Upper lobe of left lung (tissue), 6 donors: ENCODE measurements around the gene HOATZ. TPM values are rescaled to one million over a fixed set of nuclear protein-coding genes. Genes with fewer than 3 reads are reported as not detected.

Source experiments
- ATAC-seq, 2 donors: fragments of 200-7000 bp; cut with Tn5 transposase; one replicate each; pipeline ENCODE4 v1.9.1; 2022; ENCODE audit warnings: mild to moderate bottlenecking in 2 of 2, moderate library complexity in 2 of 2; ENCODE audit not compliant: low FRiP score in 2 of 2
- DNase-seq, 2 donors: peaks; one replicate each; pipeline ENCODE4 v3.0.0-alpha.2; 2019 to 2020
- H3K27ac ChIP-seq, 4 donors: fragments of 200-600 bp; sonication (generic); one replicate each; pipeline ENCODE4 v1.5.1; 2016 to 2019
- H3K27me3 ChIP-seq, 4 donors: fragments of 200-600 bp; sonication (generic); one replicate each; pipeline ENCODE4 v1.5.1; 2017 to 2019
- H3K36me3 ChIP-seq, 4 donors: fragments of 200-600 bp; sonication (generic); one replicate each; pipeline ENCODE4 v1.5.1; 2016 to 2019
- H3K4me1 ChIP-seq, 4 donors: fragments of 200-600 bp; sonication (generic); one replicate each; pipeline ENCODE4 v1.5.1; 2018 to 2019
- H3K4me3 ChIP-seq, 4 donors: fragments of 200-600 bp; sonication (generic); one replicate each; pipeline ENCODE4 v1.5.1; 2017 to 2019; ENCODE audit warnings: mild to moderate bottlenecking in 2 of 4, moderate library complexity in 1 of 4
- H3K9me3 ChIP-seq, 4 donors: fragments of 200-600 bp; sonication (generic); one replicate each; pipeline ENCODE4 v1.5.1; 2018 to 2019
- CTCF ChIP-seq, 6 experiments: fragments of 450-650 bp in 4 of 6; fragments of 200-600 bp in 2 of 6; sonication (generic) in 2 of 6; IDR thresholded peaks; one replicate each; pipeline ENCODE4 v1.5.1; 2016 to 2019; ENCODE audit warnings: antibody characterized with exemption in 6 of 6
- EP300 ChIP-seq, 4 donors: sonication (generic); formaldehyde crosslinking; IDR thresholded peaks; one replicate each; pipeline ENCODE4 v1.5.1; 2017; ENCODE audit warnings: antibody characterized with exemption in 4 of 4, control low read depth in 2 of 4
- POLR2A ChIP-seq, 4 donors: fragments of 450-650 bp; IDR thresholded peaks; one replicate each; pipeline ENCODE4 v1.5.1; 2016 to 2017; ENCODE audit warnings: antibody characterized with exemption in 4 of 4, mild to moderate bottlenecking in 2 of 4
- POLR2AphosphoS5 ChIP-seq, 2 donors: sonication (generic); formaldehyde crosslinking; IDR thresholded peaks; one replicate each; pipeline ENCODE4 v1.5.1; 2017; ENCODE audit warnings: antibody characterized with exemption in 2 of 2
- WGBS, 2 donors: methylation state at CpG; one replicate each; pipeline ENCODE4 v1.1.5; 2017 to 2018; 5-methylcytosine and 5-hydroxymethylcytosine counted together
- total RNA-seq, 6 donors: library from RNA; depleted of rRNA in 4 of 6; stranded (reverse); fragments of >200 nt in 4 of 6; gene quantifications; one replicate each; pipeline versions ENCODE4 v1.1.0 to v1.2.1, GENCODE V29; 2016 to 2021
- donor health status: DM: no; HTN: no; CAD: no; lungs with moderate emphysema.
- donor health status: DM: no; HTN: yes; CAD: no; lungs with severe emphysema.

HOATZ gene
- total RNA-seq, 6 donors from 2014 or later: 0.37 to 59.0 (median 8.1) TPM

DNA sequence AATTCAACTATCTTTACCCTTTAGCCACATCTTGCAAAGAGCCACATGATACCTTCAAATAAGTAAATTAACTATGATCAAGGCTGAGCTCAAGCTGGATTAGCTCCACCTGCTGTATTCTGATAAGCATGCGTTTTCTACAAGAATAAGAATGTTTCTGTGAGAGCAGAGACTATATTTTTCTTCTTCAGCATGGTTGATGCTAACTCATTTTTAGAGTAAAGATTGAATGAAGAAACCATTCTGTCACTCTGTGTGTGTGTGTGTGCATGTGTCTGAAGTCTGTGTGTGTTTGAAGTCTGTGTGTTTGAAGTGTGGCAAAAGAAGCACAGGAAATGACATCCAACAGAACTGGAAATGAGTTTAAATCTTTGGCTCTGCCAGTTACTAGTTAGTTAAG, 14.0 kb downstream of the HOATZ start:
- DNase-seq: no peak
- Histone ChIP-seq H3K36me3 (no peaks in the 10 kb centered on the region), H3K4me3 (no peak overlapping the region), H3K27me3 (no peaks in the 10 kb centered on the region), H3K4me1 (no peaks in the 10 kb centered on the region), H3K9me3 (no peaks in the 10 kb centered on the region), H3K27ac (no peak overlapping the region)
- ATAC-seq: no peak
- 48 to 57% methylated on average over 1 of the region's 1 CpG for WGBS, 2 donors
- TF ChIP-seq CTCF (IDR thresholded peaks at IDR 0.05) (no peak), EP300 (IDR thresholded peaks at IDR 0.05) (no peak), POLR2AphosphoS5 (IDR thresholded peaks at IDR 0.05) (no peak), POLR2A (IDR thresholded peaks at IDR 0.05) (no peak)

DNA sequence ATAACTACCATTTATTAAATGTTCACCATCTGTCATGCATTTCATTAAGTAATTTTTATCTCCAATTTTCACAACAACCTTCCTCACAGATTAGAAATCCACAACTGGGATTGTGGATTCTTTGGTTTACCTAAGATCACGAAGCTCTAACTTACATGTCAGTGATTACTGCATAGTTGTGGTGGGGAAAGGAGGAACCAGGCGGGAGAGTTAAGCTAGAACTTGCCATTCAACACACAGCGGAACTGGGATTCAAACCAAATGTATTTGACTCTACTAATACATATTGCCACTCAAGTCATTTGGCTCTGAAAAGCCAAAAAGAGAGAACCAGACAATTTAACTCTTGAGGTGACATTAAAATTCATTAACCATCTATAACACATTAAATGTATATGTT, 15.5 kb downstream of the HOATZ start:
- H3K36me3 ChIP-seq: no peaks in the 10 kb centered on the region
- no peak for DNase-seq
- H3K4me1 ChIP-seq: no peaks in the 10 kb centered on the region
- 70 to 72% methylated on average over 3 of the region's 3 CpGs for WGBS, 2 donors
- no peaks in the 10 kb centered on the region for H3K9me3 ChIP-seq
- H3K27ac ChIP-seq: no peak overlapping the region
- no peaks in the 10 kb centered on the region for H3K27me3 ChIP-seq
- ATAC-seq: no peak
- H3K4me3 ChIP-seq: no peak overlapping the region
- no peak for TF ChIP-seq POLR2A (IDR thresholded peaks at IDR 0.05)
- no peak for TF ChIP-seq CTCF (IDR thresholded peaks at IDR 0.05)
- TF ChIP-seq EP300 (IDR thresholded peaks at IDR 0.05): no peak
- TF ChIP-seq POLR2AphosphoS5 (IDR thresholded peaks at IDR 0.05): no peak

GRCh38 chr11:111531136-111531535, 16.6 kb downstream of the HOATZ start:
- H3K4me1 ChIP-seq: no peaks in the 10 kb centered on the region
- no peak overlapping the region for H3K4me3 ChIP-seq
- no peaks in the 10 kb centered on the region for H3K36me3 ChIP-seq
- DNase-seq (no peak), ATAC-seq (no peak)
- H3K27me3 ChIP-seq: no peaks in the 10 kb centered on the region
- no peaks in the 10 kb centered on the region for H3K9me3 ChIP-seq
- H3K27ac ChIP-seq: no peak overlapping the region
- TF ChIP-seq POLR2AphosphoS5 (IDR thresholded peaks at IDR 0.05) (no peak), CTCF (IDR thresholded peaks at IDR 0.05) (no peak), EP300 (IDR thresholded peaks at IDR 0.05) (no peak), POLR2A (IDR thresholded peaks at IDR 0.05) (no peak)

GRCh38 chr11:111531687-111532364, 17.2 kb downstream of the HOATZ start:
- Histone ChIP-seq H3K27ac (no peak overlapping the region), H3K27me3 (no peaks in the 10 kb centered on the region), H3K4me3 (no peak overlapping the region), H3K9me3 (no peaks in the 10 kb centered on the region), H3K4me1 (no peaks in the 10 kb centered on the region), H3K36me3 (no peaks in the 10 kb centered on the region)
- TF ChIP-seq POLR2A (IDR thresholded peaks at IDR 0.05): no peak
- no peak for TF ChIP-seq POLR2AphosphoS5 (IDR thresholded peaks at IDR 0.05)
- TF ChIP-seq EP300 (IDR thresholded peaks at IDR 0.05): no peak
- TF ChIP-seq CTCF (IDR thresholded peaks at IDR 0.05): no peak
- 68 to 83% methylated on average over 9 of the region's 9 CpGs for WGBS, 2 donors
- ATAC-seq (peak in 1 of 2 donors; percentile 71), DNase-seq (no peak)

- no peak for DNase-seq
- no peak for ATAC-seq
- no peaks in the 10 kb centered on the region for H3K9me3 ChIP-seq
- H3K27me3 ChIP-seq: no peaks in the 10 kb centered on the region
- WGBS, 2 donors: 78 to 83% methylated on average over 5 of the region's 5 CpGs
- H3K4me3 ChIP-seq: no peak overlapping the region
- no peaks in the 10 kb centered on the region for H3K36me3 ChIP-seq
- no peaks in the 10 kb centered on the region for H3K4me1 ChIP-seq
- no peak overlapping the region for H3K27ac ChIP-seq
- TF ChIP-seq POLR2A (IDR thresholded peaks at IDR 0.05) (no peak), POLR2AphosphoS5 (IDR thresholded peaks at IDR 0.05) (no peak), CTCF (IDR thresholded peaks at IDR 0.05) (no peak)
Measured at GRCh38 chr11:111532365-111532709, 17.8 kb downstream of the HOATZ start.
